GM20431 (cell line): Measurements from ENCODE around the gene CSTPP1.
"Not testable (repeated sequence)": the region's sequence is repeated elsewhere in the genome, so short reads cannot be mapped to it uniquely, and the experiment has no call there.

Experiments used
- in situ Hi-C: fragments of 300-500 bp; cut with MseI, MboI; formaldehyde crosslinking; loops from one replicate; pipeline ENCODE4 v1.15.0; 2020; ENCODE audit warnings: low sequenced_read_pairs; ENCODE audit not compliant: unreplicated experiment

The CSTPP1 gene

DNA sequence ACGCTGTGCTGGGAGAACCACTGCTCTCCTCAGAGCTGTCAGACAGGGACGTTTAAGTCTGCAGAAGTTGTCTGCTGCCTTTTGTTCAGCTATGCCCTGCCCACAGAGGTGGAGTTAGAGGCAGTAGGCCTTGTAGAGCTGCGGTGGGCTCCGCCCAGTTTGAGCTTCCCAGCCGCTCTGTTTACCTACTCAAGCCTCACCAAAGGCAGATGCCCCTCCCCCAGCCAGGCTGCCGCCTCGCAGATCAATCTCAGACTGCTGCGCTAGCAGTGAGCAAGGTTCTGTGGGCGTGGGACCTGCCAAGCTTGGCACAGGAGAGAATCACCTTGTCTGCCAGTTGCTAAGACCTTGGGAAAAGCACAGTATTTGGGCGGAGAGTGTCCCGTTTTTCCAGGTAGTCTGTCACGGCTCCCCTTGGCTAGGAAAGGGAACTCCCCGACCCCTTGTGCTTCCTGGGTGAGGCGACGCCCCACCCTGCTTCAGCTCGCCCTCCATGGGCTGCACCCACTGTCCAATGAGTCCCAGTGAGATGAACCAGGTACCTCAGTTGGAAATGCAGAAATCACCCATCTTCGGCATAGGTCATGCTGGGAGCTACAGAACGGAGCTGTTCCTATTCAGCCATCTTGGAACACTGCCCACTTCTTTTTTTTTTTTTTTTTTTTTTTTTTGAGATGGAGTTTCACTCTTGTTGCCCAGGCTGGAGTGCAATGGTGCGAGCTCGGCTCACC is 182.6 kb downstream of the CSTPP1 start:
- in situ Hi-C loops: not testable (repeated sequence)

- in situ Hi-C loops: no loop called here
These were observed 184.5 kb downstream of the CSTPP1 start for GRCh38 chr11:47121056-47121455.

- in situ Hi-C loops: no loop called here
These were observed 185.2 kb downstream of the CSTPP1 start for GRCh38 chr11:47121731-47122130.

- in situ Hi-C loops: no loop called here
These were observed 186.5 kb downstream of the CSTPP1 start for GRCh38 chr11:47123094-47123493.

GRCh38 chr11:47124675-47125074 is 188.1 kb downstream of the CSTPP1 start:
- in situ Hi-C loops: no loop called here

DNA sequence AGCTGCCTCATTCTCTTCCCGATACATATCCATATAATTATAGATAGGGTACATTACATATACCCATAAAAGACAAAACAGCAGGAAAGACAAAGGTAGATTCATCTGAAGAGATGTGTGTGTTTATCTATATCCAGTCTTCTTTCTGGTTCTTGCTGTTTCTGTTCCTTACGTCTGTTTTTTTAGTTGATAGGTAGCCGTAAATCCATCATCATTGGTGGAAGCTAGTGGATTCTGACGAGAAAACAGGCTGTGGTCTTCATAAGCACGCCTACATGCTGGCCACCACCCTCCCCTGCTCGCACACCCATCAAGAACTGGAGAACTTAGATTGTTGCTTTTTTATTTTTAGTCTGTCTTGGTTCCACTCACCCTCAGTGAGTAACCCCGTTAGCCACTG is 188.5 kb downstream of the CSTPP1 start:
- in situ Hi-C loops: no loop called here

DNA sequence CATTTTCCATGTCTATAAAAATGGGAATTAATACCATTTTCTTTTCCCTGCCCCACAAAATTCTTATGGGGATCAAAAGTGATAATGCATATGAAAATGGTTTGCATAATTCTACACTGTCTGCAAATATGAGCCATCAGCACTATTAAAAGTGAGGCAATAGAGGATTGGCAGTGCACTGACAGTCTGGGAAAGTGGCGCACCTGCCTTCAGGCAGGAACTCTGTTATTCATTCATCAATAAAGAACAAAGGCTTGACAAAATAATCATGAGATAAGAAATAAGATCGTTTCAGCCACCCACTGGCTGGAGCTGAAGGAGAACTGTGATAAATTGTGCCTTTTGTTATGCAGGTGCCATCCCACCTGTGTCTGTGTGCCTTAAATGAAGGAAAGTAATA is 190.7 kb downstream of the CSTPP1 start:
- in situ Hi-C loops: no loop called here

- in situ Hi-C loops: no loop called here
These were observed 194.0 kb downstream of the CSTPP1 start for GRCh38 chr11:47130543-47130942.

GRCh38 chr11:47131136-47131535 is 194.6 kb downstream of the CSTPP1 start:
- in situ Hi-C loops: no loop called here

GRCh38 chr11:47132490-47132889 is 195.9 kb downstream of the CSTPP1 start:
- in situ Hi-C loops: no loop called here

- in situ Hi-C loops: no loop called here
These were observed 196.4 kb downstream of the CSTPP1 start for GRCh38 chr11:47132981-47133380.

DNA sequence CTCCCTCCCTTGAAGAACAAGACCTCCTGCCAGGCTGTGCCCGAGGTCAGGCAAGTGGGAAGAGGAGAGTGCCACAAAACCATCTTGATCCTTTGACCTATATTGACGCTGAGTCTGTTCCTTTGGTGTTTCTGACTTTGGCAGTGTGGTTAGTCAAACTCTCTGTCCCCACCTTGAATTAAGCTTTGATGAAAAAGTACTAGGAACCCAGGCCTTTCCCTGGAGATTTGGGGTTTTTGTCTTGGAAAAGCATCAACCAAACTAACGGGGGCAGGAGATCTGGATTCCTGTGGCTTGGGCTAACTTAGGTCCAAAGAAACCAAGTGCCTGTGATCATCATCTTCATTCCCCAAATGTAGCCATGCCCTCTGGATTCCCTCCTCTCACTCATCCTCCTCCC is 199.8 kb downstream of the CSTPP1 start:
- in situ Hi-C loops: no loop called here

GRCh38 chr11:47136921-47137320 is 200.4 kb downstream of the CSTPP1 start:
- in situ Hi-C loops: no loop called here

- in situ Hi-C loops: no loop called here
These were observed 200.9 kb downstream of the CSTPP1 start for GRCh38 chr11:47137476-47137875.

DNA sequence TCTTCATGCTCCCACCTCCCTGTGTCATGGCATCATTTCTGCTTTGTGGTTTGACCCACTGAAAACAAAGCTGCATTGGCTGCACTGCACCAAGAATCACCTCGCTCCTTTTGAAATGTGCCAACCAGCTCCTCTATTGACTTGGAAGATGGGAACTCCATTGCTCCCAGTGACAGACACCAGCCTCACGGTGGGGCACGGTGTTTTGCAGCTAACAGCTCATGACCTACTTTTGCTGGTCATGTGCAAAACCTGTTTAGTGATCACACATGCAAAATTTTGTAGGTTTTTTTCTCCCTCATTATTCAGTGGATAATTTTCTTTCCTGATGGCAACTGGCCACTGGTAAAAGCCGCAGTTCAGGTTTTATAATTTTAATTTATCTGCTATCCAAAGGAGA is 203.3 kb downstream of the CSTPP1 start:
- in situ Hi-C loops: no loop called here

GRCh38 chr11:47143322-47143721 is 206.8 kb downstream of the CSTPP1 start:
- in situ Hi-C loops: no loop called here

DNA sequence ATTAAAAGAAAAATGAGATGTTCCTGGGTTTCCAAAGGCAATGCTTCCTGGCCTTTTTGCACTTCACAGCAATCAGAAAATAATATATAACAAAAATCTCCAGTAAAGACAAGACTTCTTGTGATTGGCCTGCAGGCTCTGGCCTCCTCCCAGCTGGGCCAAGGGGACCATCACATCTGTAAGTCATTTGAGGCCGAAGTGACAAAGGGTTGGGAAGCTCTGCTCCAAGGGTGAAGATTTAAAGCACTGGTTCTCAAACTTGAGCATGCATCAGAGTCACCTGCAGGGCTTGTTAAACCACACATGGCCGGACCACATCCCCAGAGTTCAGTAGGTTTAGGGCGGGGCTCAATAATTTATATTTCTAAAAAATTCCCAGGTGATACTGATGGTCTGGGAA is 208.0 kb downstream of the CSTPP1 start:
- in situ Hi-C loops: no loop called here

GRCh38 chr11:47147250-47147649 is 210.7 kb downstream of the CSTPP1 start:
- in situ Hi-C loops: no loop called here

DNA sequence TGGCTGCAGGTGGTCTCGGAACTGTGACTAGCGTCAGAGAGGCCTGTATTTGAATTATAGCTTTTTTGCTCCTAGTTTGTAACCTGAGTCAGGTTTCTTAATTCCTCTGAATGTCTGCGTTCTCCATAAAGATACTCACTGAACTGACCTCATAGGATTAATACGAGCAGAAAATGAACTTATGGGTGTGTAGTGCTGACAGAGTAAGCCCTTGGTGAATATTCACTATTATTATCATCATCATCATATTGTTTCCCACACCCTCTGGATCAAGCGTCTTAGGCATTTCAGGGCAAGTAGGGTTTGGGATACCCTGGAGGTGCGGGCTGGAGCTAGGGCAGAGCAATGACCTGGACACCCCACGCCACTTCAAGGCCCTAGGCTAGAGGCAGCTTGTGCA is 211.1 kb downstream of the CSTPP1 start:
- in situ Hi-C loops: no loop called here

GRCh38 chr11:47148270-47148669 is 211.7 kb downstream of the CSTPP1 start:
- in situ Hi-C loops: no loop called here

DNA sequence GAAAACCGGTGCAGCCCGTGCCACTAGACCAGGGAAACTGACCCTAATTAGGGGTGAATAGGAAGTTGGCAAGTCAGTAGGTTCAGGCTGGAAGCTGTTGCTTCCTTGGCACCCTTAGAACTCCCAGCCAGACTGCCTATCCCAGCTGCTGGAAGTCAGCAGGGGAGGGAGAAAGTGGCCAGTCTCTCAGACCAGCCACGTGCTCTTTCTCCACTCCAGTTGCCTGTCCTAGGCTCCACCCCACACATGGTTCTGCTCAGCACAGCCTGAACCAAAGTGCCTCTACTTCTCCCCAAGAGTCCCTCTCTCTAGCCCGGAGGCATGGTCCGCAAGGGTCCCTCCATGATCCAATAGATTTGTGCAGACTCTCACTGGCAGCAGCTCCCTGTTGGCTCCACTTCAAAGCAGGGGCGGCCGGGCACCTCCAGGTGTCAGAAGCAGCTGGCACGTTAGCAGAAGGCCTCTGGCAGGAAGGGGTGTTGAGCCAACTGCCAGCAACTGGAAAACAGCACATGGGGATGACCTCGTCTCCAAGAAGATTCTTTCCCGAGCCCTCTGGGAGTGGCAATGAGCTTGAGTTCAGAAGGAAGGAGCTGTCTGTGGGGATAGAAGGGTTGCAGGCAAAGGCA is 212.5 kb downstream of the CSTPP1 start:
- in situ Hi-C loops: no loop called here

GRCh38 chr11:47149782-47150181 is 213.2 kb downstream of the CSTPP1 start:
- in situ Hi-C loops: loop anchor here (10.0 kb wide), 1 partner anchor 265 kb away; no protein-coding TSS in a partner anchor
